ENCODE data around the gene FOXL2NB.

Gene FOXL2NB

GRCh38 chr3:138915503-138916498 is 31.2 kb upstream of the FOXL2NB start:
- Histone ChIP-seq H3K9me3 (ENCODE audit: control insufficient read depth, insufficient read depth, low read length) (no peaks in the 10 kb centered on the region), H3K4me1 (ENCODE audit: control insufficient read depth, low read length) (peaks cover 6% of the 10 kb centered on the region), H3K36me3 (ENCODE audit: control insufficient read depth, low read length) (no peaks in the 10 kb centered on the region), H3K4me2 (ENCODE audit: low read length) (peak overlapping the region; percentile 82), H3K27ac (ENCODE audit: low read depth, low read length) (peak overlapping the region; percentile 66), H3K79me2 (ENCODE audit: control insufficient read depth, low read length) (no peaks in the 10 kb centered on the region), H4K20me1 (ENCODE audit: control insufficient read depth, insufficient read depth, low read depth, low read length) (no peaks in the 10 kb centered on the region), H3K27me3 (ENCODE audit: control insufficient read depth, low read length) (no peaks in the 10 kb centered on the region), H3F3A (ENCODE audit: control insufficient read depth, insufficient read depth) (no peaks in the 10 kb centered on the region), H3K9me2 (replicated peaks; ENCODE audit: control insufficient read depth, low read length) (no peaks in the 10 kb centered on the region), H3K4me3 (ENCODE audit: low read length) (peak overlapping the region; percentile 80)
- TF ChIP-seq, protein P1, sequence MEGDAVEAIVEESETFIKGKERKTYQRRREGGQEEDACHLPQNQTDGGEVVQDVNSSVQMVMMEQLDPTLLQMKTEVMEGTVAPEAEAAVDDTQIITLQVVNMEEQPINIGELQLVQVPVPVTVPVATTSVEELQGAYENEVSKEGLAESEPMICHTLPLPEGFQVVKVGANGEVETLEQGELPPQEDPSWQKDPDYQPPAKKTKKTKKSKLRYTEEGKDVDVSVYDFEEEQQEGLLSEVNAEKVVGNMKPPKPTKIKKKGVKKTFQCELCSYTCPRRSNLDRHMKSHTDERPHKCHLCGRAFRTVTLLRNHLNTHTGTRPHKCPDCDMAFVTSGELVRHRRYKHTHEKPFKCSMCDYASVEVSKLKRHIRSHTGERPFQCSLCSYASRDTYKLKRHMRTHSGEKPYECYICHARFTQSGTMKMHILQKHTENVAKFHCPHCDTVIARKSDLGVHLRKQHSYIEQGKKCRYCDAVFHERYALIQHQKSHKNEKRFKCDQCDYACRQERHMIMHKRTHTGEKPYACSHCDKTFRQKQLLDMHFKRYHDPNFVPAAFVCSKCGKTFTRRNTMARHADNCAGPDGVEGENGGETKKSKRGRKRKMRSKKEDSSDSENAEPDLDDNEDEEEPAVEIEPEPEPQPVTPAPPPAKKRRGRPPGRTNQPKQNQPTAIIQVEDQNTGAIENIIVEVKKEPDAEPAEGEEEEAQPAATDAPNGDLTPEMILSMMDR (IDR thresholded peaks at IDR 0.05; ENCODE audit: low read depth, low read length, poor library complexity, severe bottlenecking), result peak; percentile 84
- TF ChIP-seq EZH2phosphoT487 (IDR thresholded peaks at IDR 0.05; ENCODE audit: borderline replicate concordance, low read length), result no peak

- Histone ChIP-seq H3K79me2 (ENCODE audit: control insufficient read depth, low read length) (no peaks in the 10 kb centered on the region), H3F3A (ENCODE audit: control insufficient read depth, insufficient read depth) (no peaks in the 10 kb centered on the region), H3K4me1 (ENCODE audit: control insufficient read depth, low read length) (peaks cover 6% of the 10 kb centered on the region), H4K20me1 (ENCODE audit: control insufficient read depth, insufficient read depth, low read depth, low read length) (no peaks in the 10 kb centered on the region), H3K9me3 (ENCODE audit: control insufficient read depth, insufficient read depth, low read length) (no peaks in the 10 kb centered on the region), H3K9me2 (replicated peaks; ENCODE audit: control insufficient read depth, low read length) (no peaks in the 10 kb centered on the region), H3K4me3 (ENCODE audit: low read length) (no peak overlapping the region), H3K36me3 (ENCODE audit: control insufficient read depth, low read length) (no peaks in the 10 kb centered on the region), H3K27ac (ENCODE audit: low read depth, low read length) (no peak overlapping the region), H3K4me2 (ENCODE audit: low read length) (no peak overlapping the region), H3K27me3 (ENCODE audit: control insufficient read depth, low read length) (no peaks in the 10 kb centered on the region)
- TF ChIP-seq, protein P1 (IDR thresholded peaks at IDR 0.05; ENCODE audit: low read depth, low read length, poor library complexity, severe bottlenecking), result no peak
- TF ChIP-seq EZH2phosphoT487 (IDR thresholded peaks at IDR 0.05; ENCODE audit: borderline replicate concordance, low read length), result no peak
These were observed 30.2 kb upstream of the FOXL2NB start for GRCh38 chr3:138916824-138917223.

GRCh38 chr3:138919325-138919724 is 27.7 kb upstream of the FOXL2NB start:
- H4K20me1 ChIP-seq (ENCODE audit: control insufficient read depth, insufficient read depth, low read depth, low read length), result no peaks in the 10 kb centered on the region
- H3K79me2 ChIP-seq (ENCODE audit: control insufficient read depth, low read length), result no peaks in the 10 kb centered on the region
- no peak overlapping the region for H3K4me3 ChIP-seq (ENCODE audit: low read length)
- no peaks in the 10 kb centered on the region for H3K9me3 ChIP-seq (ENCODE audit: control insufficient read depth, insufficient read depth, low read length)
- peaks cover 6% of the 10 kb centered on the region for H3K4me1 ChIP-seq (ENCODE audit: control insufficient read depth, low read length)
- H3K27me3 ChIP-seq (ENCODE audit: control insufficient read depth, low read length), result no peaks in the 10 kb centered on the region
- H3K4me2 ChIP-seq (ENCODE audit: low read length), result no peak overlapping the region
- H3K27ac ChIP-seq (ENCODE audit: low read depth, low read length), result no peak overlapping the region
- H3K9me2 ChIP-seq (replicated peaks; ENCODE audit: control insufficient read depth, low read length), result no peaks in the 10 kb centered on the region
- TF ChIP-seq EZH2phosphoT487 (IDR thresholded peaks at IDR 0.05; ENCODE audit: borderline replicate concordance, low read length), result no peak
- TF ChIP-seq, protein P1 (IDR thresholded peaks at IDR 0.05; ENCODE audit: low read depth, low read length, poor library complexity, severe bottlenecking), result no peak
- no peaks in the 10 kb centered on the region for H3F3A ChIP-seq (ENCODE audit: control insufficient read depth, insufficient read depth)
- H3K36me3 ChIP-seq (ENCODE audit: control insufficient read depth, low read length), result no peaks in the 10 kb centered on the region
